MCF 10A (cell line): Measurements from ENCODE around the gene CPT1B. TPM values are rescaled to one million over a fixed set of nuclear protein-coding genes. Genes with fewer than 3 reads are reported as not detected.

Experiments used
- BruUV-seq: library from RNA; stranded (reverse); fragments of 400-500 nt; replicated peaks from 2 replicates; lab custom pipeline; 2021; lab: Mats Ljungman, UMichigan
- CTCF ChIA-PET: fragments of 300-600 bp; sonication (Branson Sonifier 250); formaldehyde crosslinking; extraction: SDS; loops from one replicate; lab custom pipeline; 2021; ENCODE audit warnings: antibody characterized with exemption, inconsistent platforms; lab: Yijun Ruan, JAX
- POLR2A ChIA-PET: fragments of 300-600, 350-650 bp; sonication (Branson Sonifier 250); formaldehyde crosslinking; extraction: SDS; loops from one replicate; lab custom pipeline; 2020; ENCODE audit warnings: antibody characterized with exemption, inconsistent platforms; lab: Yijun Ruan, JAX
- DNase-seq: peaks from one replicate; pipeline ENCODE4 v3.0.0-alpha.2; 2018; ENCODE audit not compliant: unreplicated experiment
- H3K27ac Mint-ChIP-seq: one replicate; pipeline ENCODE4 v1.8.0; 2022; ENCODE audit warnings: mild to moderate bottlenecking, low read depth, mixed read lengths; ENCODE audit not compliant: unreplicated experiment
- H3K27me3 Mint-ChIP-seq: one replicate; pipeline ENCODE4 v1.8.0; 2022; ENCODE audit warnings: mixed read lengths; ENCODE audit not compliant: insufficient read depth, unreplicated experiment
- H3K36me3 Mint-ChIP-seq: one replicate; pipeline ENCODE4 v1.8.0; 2022; ENCODE audit warnings: mild to moderate bottlenecking, moderate library complexity, mixed read lengths; ENCODE audit not compliant: insufficient read depth, unreplicated experiment
- H3K4me1 Mint-ChIP-seq: one replicate; pipeline ENCODE4 v1.8.0; 2022; ENCODE audit warnings: mixed read lengths; ENCODE audit not compliant: insufficient read depth, unreplicated experiment
- H3K4me3 Mint-ChIP-seq: one replicate; pipeline ENCODE4 v1.8.0; 2022; ENCODE audit warnings: mild to moderate bottlenecking, moderate library complexity, mixed read lengths; ENCODE audit not compliant: unreplicated experiment
- H3K9me3 Mint-ChIP-seq: one replicate; pipeline ENCODE4 v1.8.0; 2022; ENCODE audit warnings: mixed read lengths; ENCODE audit not compliant: unreplicated experiment
- intact Hi-C: fragments of 100-400 bp; cut with micrococcal nuclease; formaldehyde crosslinking; loops from 2 replicates; pipeline ENCODE4 v1.14.1; 2022
- total RNA-seq: library from RNA; stranded (reverse); gene quantifications from 2 replicates; pipeline ENCODE4 v1.2.3, GENCODE V29; 2022
- TF ChIP-seq, protein P1 (sequence below): fragments of 200-600 bp; IDR thresholded peaks from one replicate; pipeline ENCODE4 v1.8.0; 2022; ENCODE audit warnings: antibody characterized with exemption, mild to moderate bottlenecking; ENCODE audit not compliant: unreplicated experiment

The CPT1B gene
- total RNA-seq, 1 experiment from 2014 or later: 52.2 TPM

- POLR2A ChIA-PET: interaction anchor here (0.9 to 1.5 kb wide), 2 partner anchors 17 to 31 kb away, joined by 7 to 13 read pairs; partner anchors contain the start of gene SCO2
- no peaks in the 10 kb centered on the region for H3K27me3 Mint-ChIP-seq
- BruUV-seq: no TSS peak
- no peak for DNase-seq
- no peak overlapping the region for H3K27ac Mint-ChIP-seq
- intact Hi-C loops: no loop called here
- CTCF ChIA-PET: interaction anchor here (1.0 kb wide), 2 partner anchors 9 to 67 kb away, joined by 3 to 4 read pairs; no protein-coding TSS in a partner anchor
- H3K4me3 Mint-ChIP-seq: no peak overlapping the region
- H3K9me3 Mint-ChIP-seq: no peaks in the 10 kb centered on the region
- peaks cover 14% of the 10 kb centered on the region for H3K4me1 Mint-ChIP-seq
- TF ChIP-seq, protein P1, sequence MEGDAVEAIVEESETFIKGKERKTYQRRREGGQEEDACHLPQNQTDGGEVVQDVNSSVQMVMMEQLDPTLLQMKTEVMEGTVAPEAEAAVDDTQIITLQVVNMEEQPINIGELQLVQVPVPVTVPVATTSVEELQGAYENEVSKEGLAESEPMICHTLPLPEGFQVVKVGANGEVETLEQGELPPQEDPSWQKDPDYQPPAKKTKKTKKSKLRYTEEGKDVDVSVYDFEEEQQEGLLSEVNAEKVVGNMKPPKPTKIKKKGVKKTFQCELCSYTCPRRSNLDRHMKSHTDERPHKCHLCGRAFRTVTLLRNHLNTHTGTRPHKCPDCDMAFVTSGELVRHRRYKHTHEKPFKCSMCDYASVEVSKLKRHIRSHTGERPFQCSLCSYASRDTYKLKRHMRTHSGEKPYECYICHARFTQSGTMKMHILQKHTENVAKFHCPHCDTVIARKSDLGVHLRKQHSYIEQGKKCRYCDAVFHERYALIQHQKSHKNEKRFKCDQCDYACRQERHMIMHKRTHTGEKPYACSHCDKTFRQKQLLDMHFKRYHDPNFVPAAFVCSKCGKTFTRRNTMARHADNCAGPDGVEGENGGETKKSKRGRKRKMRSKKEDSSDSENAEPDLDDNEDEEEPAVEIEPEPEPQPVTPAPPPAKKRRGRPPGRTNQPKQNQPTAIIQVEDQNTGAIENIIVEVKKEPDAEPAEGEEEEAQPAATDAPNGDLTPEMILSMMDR: no peak
- H3K36me3 Mint-ChIP-seq: no peaks in the 10 kb centered on the region
Observed at GRCh38 chr22:50556703-50557102, 21.5 kb downstream of the CPT1B start.

- Mint-ChIP-seq H3K36me3 (no peaks in the 10 kb centered on the region), H3K4me3 (no peak overlapping the region), H3K9me3 (no peaks in the 10 kb centered on the region), H3K27ac (no peak overlapping the region), H3K4me1 (no peaks in the 10 kb centered on the region), H3K27me3 (no peaks in the 10 kb centered on the region)
- ChIA-PET CTCF (interaction anchor here (0.8 kb wide), 1 partner anchor 10 kb away, joined by 3 read pairs; no protein-coding TSS in a partner anchor), POLR2A (interaction anchor here (1.2 kb wide), 1 partner anchor 13 kb away, joined by 3 read pairs; no protein-coding TSS in a partner anchor)
- DNase-seq: no peak
- TF ChIP-seq, protein P1: no peak
- no TSS peak for BruUV-seq
- intact Hi-C loops: no loop called here
Observed at GRCh38 chr22:50553310-50553709, 24.9 kb downstream of the CPT1B start.

- Mint-ChIP-seq H3K36me3 (no peaks in the 10 kb centered on the region), H3K4me3 (no peak overlapping the region), H3K27me3 (no peaks in the 10 kb centered on the region), H3K4me1 (no peaks in the 10 kb centered on the region), H3K27ac (no peak overlapping the region), H3K9me3 (no peaks in the 10 kb centered on the region)
- BruUV-seq: no TSS peak
- TF ChIP-seq, protein P1: no peak
- intact Hi-C loops: no loop called here
- CTCF ChIA-PET: interaction anchor here (0.6 to 2.4 kb wide), 3 partner anchors 12 to 95 kb away, joined by 3 to 14 read pairs (median 5); partner anchors contain the start of gene SYCE3
- DNase-seq: no peak
- POLR2A ChIA-PET: interaction anchor here (1.0 to 1.3 kb wide), 2 partner anchors 9 to 26 kb away, joined by 3 read pairs; partner anchors contain the start of gene SCO2
Observed at GRCh38 chr22:50551160-50551752, 27.0 kb downstream of the CPT1B start.

- no peak overlapping the region for H3K4me3 Mint-ChIP-seq
- TF ChIP-seq, protein P1: no peak
- H3K4me1 Mint-ChIP-seq: no peaks in the 10 kb centered on the region
- no TSS peak for BruUV-seq
- no peaks in the 10 kb centered on the region for H3K27me3 Mint-ChIP-seq
- no peak for DNase-seq
- H3K36me3 Mint-ChIP-seq: no peaks in the 10 kb centered on the region
- ChIA-PET CTCF (interaction anchor here (0.6 to 2.4 kb wide), 4 partner anchors 11 to 141 kb away, joined by 3 to 14 read pairs (median 5); partner anchors contain the start of gene SYCE3), POLR2A (interaction anchor here (0.6 to 1.3 kb wide), 4 partner anchors 9 to 470 kb away, joined by 3 to 5 read pairs (median 3); no protein-coding TSS in a partner anchor)
- intact Hi-C loops: no loop called here
- no peak overlapping the region for H3K27ac Mint-ChIP-seq
- no peaks in the 10 kb centered on the region for H3K9me3 Mint-ChIP-seq
Observed at GRCh38 chr22:50550395-50550794, 27.8 kb downstream of the CPT1B start.
